Measurements from ENCODE around the gene BBS9.

Gene BBS9

DNA sequence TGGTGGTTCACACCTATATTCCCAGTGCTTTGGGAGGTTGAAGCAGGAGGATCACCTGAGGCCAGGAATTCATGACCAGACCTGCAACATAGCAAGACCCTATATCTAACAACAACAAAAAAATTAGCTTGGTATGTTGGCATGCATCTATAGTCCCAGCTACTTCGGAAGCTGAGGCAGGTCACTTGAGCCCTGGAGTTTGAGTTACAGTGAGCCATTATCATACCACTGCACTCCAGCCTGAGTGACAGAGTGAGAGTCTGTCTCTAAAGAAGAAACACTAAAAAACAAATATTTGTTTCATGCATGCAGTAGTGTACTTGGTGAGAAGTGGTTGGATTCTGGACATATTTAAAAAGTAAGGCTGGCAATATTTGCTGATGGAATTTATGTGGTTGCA, 198.1 kb downstream of the BBS9 start:
- TF ChIP-seq, protein P1, sequence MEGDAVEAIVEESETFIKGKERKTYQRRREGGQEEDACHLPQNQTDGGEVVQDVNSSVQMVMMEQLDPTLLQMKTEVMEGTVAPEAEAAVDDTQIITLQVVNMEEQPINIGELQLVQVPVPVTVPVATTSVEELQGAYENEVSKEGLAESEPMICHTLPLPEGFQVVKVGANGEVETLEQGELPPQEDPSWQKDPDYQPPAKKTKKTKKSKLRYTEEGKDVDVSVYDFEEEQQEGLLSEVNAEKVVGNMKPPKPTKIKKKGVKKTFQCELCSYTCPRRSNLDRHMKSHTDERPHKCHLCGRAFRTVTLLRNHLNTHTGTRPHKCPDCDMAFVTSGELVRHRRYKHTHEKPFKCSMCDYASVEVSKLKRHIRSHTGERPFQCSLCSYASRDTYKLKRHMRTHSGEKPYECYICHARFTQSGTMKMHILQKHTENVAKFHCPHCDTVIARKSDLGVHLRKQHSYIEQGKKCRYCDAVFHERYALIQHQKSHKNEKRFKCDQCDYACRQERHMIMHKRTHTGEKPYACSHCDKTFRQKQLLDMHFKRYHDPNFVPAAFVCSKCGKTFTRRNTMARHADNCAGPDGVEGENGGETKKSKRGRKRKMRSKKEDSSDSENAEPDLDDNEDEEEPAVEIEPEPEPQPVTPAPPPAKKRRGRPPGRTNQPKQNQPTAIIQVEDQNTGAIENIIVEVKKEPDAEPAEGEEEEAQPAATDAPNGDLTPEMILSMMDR (conservative IDR thresholded peaks at IDR 0.05): no peak
- TF ChIP-seq ZFX (IDR thresholded peaks at IDR 0.05): no peak
- H3K27ac ChIP-seq: no peak overlapping the region

DNA sequence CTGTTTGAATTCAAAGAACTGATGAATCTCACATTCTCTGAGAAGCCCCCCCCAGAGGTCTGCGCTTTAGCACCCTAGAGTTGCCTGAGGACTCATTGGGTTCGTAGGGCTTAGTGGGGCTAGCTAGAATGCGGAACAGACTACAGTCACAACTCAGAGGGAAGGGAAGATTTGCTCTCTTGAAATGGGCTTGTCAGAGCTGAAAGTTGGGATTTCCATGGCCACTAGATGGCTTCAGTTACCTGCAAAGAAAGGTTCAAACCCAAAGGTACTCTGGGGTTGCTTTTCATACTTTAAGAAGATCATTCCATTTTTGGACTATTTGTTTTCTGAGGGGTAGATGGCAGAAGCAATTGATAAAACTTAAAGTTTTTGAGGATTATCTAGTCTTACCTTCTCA, 205.0 kb downstream of the BBS9 start:
- no peak for TF ChIP-seq ZFX (IDR thresholded peaks at IDR 0.05)
- TF ChIP-seq, protein P1 (conservative IDR thresholded peaks at IDR 0.05): peak; percentile 64
- no peak overlapping the region for H3K27ac ChIP-seq

DNA sequence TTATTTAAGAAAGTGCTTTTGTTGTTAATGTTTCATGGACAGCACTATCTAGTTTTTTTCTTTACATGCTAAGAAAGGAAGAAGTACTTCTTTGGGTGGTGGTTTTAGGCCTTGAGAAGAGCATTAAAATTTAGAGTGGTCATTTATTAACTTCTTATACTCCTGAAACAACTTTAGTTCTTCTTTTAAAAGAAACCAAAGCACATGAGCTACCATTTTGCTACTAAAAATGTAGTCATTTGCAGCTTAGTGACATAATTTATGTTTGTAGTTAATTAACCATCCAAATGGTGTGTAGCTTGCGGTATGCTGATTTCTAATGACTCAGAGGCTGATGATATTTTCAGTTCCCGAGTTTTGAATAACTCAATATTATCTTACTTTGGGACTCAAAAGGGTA, 207.5 kb downstream of the BBS9 start:
- no peak overlapping the region for H3K27ac ChIP-seq
- TF ChIP-seq, protein P1 (conservative IDR thresholded peaks at IDR 0.05): no peak
- no peak for TF ChIP-seq ZFX (IDR thresholded peaks at IDR 0.05)

DNA sequence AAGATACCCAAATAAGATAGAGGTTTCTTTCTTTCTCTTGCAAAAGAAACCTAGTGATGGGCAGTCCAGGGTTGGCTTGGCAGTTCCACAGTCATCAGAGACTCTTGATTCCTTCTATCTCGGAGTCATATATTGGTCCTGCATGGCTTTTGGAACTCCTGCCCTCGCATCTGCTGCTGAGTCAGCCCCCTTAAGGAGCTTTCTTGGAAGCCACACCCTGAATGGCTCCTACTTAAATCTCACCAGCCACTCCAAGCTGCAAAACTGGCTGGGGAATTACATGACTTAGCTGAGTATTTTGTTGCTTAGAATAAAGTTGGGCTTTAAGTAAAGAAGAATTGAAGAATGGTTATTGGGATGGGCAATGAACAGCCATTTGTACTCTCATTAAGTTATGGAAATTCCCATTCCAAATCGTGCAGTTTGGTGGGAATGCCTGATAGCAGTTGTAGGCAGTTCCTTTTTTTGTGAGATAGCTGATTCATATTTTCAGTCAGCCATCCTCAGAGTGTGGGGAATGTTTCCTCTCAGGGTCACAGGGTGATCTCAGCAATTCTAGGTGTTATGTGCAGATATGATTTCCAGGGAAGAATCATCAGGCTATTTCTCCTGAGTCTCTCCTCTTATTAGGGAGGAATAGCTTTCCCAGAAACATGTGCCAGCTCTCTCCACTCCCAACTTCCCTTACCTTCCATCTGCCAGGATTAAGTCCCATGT, 209.9 kb downstream of the BBS9 start:
- no peak for TF ChIP-seq ZFX (IDR thresholded peaks at IDR 0.05)
- TF ChIP-seq, protein P1 (conservative IDR thresholded peaks at IDR 0.05): no peak
- H3K27ac ChIP-seq: no peak overlapping the region

DNA sequence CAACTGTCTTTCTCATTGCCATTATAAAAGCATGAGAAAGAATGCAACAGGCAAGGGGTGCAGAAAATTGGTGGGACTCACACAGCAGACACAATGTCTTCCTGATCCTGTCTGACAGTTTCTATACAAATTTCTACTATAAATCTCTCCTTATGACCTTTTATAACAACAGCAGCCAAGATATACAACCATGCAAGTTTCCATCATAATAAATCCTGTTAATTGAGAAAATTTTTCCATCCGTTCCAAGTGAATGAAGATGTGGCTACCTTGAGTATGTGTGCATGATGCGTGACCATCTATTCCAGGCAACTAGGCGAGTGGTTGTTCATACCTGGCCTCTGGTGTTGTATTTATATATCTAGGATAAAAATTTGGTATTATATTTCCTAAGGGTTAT, 216.7 kb downstream of the BBS9 start:
- no peak for TF ChIP-seq ZFX (IDR thresholded peaks at IDR 0.05)
- TF ChIP-seq, protein P1 (conservative IDR thresholded peaks at IDR 0.05): no peak
- H3K27ac ChIP-seq: no peak overlapping the region

DNA sequence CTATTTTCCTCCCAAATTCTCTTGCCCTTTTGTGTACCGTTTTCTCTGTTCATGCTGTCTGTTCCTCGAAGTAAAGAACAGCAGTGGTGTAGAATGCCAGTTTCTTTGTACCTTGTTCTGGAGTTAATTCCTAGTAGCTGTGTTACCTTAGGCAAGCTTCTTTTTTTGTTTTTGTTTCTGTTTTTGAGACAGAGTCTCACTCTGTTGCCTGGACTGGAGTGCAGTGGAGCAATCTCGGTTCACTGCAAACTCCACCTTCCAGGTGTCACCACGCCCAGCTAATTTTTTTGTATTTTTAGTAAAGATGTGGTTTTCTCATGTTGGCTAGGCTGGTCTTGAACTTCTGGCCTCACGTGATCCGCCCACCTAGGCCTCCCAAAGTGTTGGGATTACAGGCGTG, 221.2 kb downstream of the BBS9 start:
- TF ChIP-seq ZFX (IDR thresholded peaks at IDR 0.05): no peak
- TF ChIP-seq, protein P1 (conservative IDR thresholded peaks at IDR 0.05): no peak

DNA sequence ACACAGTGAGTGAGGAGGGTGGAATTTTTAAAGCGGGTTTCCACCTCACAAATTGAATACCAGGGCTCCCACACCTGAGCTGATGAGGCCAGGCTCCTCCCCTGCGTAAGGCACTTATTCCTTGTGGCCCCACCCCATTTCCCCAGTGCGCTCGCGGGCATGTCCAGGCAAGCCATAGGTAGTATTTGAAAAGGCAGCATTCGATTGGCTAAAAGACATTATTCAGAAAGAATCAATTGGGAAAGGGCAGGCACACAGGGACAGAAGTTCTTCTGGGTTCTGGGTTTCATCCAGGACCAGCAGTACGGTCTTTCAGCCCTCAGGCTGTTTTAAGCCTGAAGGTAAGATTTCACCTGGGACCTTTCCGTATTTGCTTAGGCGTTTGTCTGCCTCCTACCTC, 222.3 kb downstream of the BBS9 start:
- H3K27ac ChIP-seq: no peak overlapping the region

More for the DNA sequence above, 221.2 kb downstream of the BBS9 start:
- no peak overlapping the region for H3K27ac ChIP-seq

More for the DNA sequence above, 222.3 kb downstream of the BBS9 start:
- TF ChIP-seq, protein P1 (conservative IDR thresholded peaks at IDR 0.05): no peak
- no peak for TF ChIP-seq ZFX (IDR thresholded peaks at IDR 0.05)

Measured in C4-2B (cell line).